Activated T-helper 1 cell treated with anti-CD3 and anti-CD28 coated beads, Interleukin-12 subunit alpha, Interleukin-12 subunit beta, Interleukin-2, Interleukin-4 antibody, amounts not matched to agents 30 ng/mL and 10 ng/mL and 1 ng/mL, durations not matched to agents 14 hours and 24 hours and 36 hours (primary cell): ENCODE data around the gene WNT5B. TPM values are rescaled to one million over a fixed set of nuclear protein-coding genes. Genes with fewer than 3 reads are reported as not detected.

ENCODE experiments used
- DNase-seq: peaks from one replicate; pipeline ENCODE4 v3.0.0; 2021; ENCODE audit warnings: low spot score
- H3K27ac Mint-ChIP-seq: one replicate; pipeline ENCODE4 v1.8.0; 2021; ENCODE audit warnings: mild to moderate bottlenecking, mixed read lengths
- H3K27me3 Mint-ChIP-seq: one replicate; pipeline ENCODE4 v1.8.0; 2022; ENCODE audit warnings: mild to moderate bottlenecking, moderate library complexity, mixed read lengths; ENCODE audit not compliant: insufficient read depth
- H3K36me3 Mint-ChIP-seq: one replicate; pipeline ENCODE4 v1.8.0; 2021; ENCODE audit warnings: low read depth, mixed read lengths
- H3K4me1 Mint-ChIP-seq: one replicate; pipeline ENCODE4 v1.8.0; 2021; ENCODE audit warnings: low read depth, mixed read lengths
- H3K4me3 Mint-ChIP-seq: one replicate; pipeline ENCODE4 v1.8.0; 2021; ENCODE audit warnings: mild to moderate bottlenecking, moderate library complexity, mixed read lengths
- H3K9me3 Mint-ChIP-seq: one replicate; pipeline ENCODE4 v1.8.0; 2021; ENCODE audit warnings: mixed read lengths
- intact Hi-C: fragments of 100-400 bp; cut with micrococcal nuclease; formaldehyde crosslinking; loops from one replicate; pipeline ENCODE4 v1.15.1; 2024
- total RNA-seq: library from RNA; stranded (reverse); gene quantifications from 2 replicates; pipeline ENCODE4 v1.2.3, GENCODE V29; 2022

The WNT5B gene
- total RNA-seq, 1 donor from 2014 or later: 2.0 TPM

- H3K27me3 Mint-ChIP-seq: peaks cover 9% of the 10 kb centered on the region
- H3K4me1 Mint-ChIP-seq: peaks cover 4% of the 10 kb centered on the region
- intact Hi-C loops: no loop called here
- no peaks in the 10 kb centered on the region for H3K36me3 Mint-ChIP-seq
- H3K9me3 Mint-ChIP-seq: no peaks in the 10 kb centered on the region
- no peak overlapping the region for H3K4me3 Mint-ChIP-seq
- DNase-seq: no peak
- no peak overlapping the region for H3K27ac Mint-ChIP-seq
Measured at GRCh38 chr12:1655225-1655788, 26.3 kb downstream of the WNT5B start.

GRCh38 chr12:1656902-1657301 is 27.9 kb downstream of the WNT5B start:
- DNase-seq: no peak
- no peak overlapping the region for H3K4me3 Mint-ChIP-seq
- intact Hi-C loops: no loop called here
- no peak overlapping the region for H3K27ac Mint-ChIP-seq
- H3K4me1 Mint-ChIP-seq: peaks cover 7% of the 10 kb centered on the region
- no peaks in the 10 kb centered on the region for H3K36me3 Mint-ChIP-seq
- peaks cover 7% of the 10 kb centered on the region for H3K27me3 Mint-ChIP-seq
- H3K9me3 Mint-ChIP-seq: no peaks in the 10 kb centered on the region

GRCh38 chr12:1657688-1658087 is 28.7 kb downstream of the WNT5B start:
- Mint-ChIP-seq H3K27ac (no peak overlapping the region), H3K27me3 (peaks cover 7% of the 10 kb centered on the region), H3K9me3 (no peaks in the 10 kb centered on the region), H3K4me1 (peaks cover 7% of the 10 kb centered on the region), H3K4me3 (no peak overlapping the region), H3K36me3 (no peaks in the 10 kb centered on the region)
- no peak for DNase-seq
- intact Hi-C loops: no loop called here

- H3K36me3 Mint-ChIP-seq: no peaks in the 10 kb centered on the region
- H3K27me3 Mint-ChIP-seq: peaks cover 2% of the 10 kb centered on the region
- H3K4me3 Mint-ChIP-seq: peak overlapping the region; percentile 43
- intact Hi-C loops: loop anchor here (1.0 kb wide), 1 partner anchor 30 kb away; no protein-coding TSS in a partner anchor
- no peaks in the 10 kb centered on the region for H3K9me3 Mint-ChIP-seq
- H3K27ac Mint-ChIP-seq: peak overlapping the region; percentile 9
- H3K4me1 Mint-ChIP-seq: peaks cover 13% of the 10 kb centered on the region
- no peak for DNase-seq
Measured at GRCh38 chr12:1660304-1661187, 31.5 kb downstream of the WNT5B start.

- Mint-ChIP-seq H3K4me3 (peak overlapping the region; percentile 79), H3K9me3 (no peaks in the 10 kb centered on the region)
- peak; percentile 79 for DNase-seq
Measured at GRCh38 chr12:1661553-1662335, 32.7 kb downstream of the WNT5B start.

GRCh38 chr12:1662761-1663439 is 33.9 kb downstream of the WNT5B start:
- H3K4me3 Mint-ChIP-seq: peak overlapping the region; percentile 85
- H3K27me3 Mint-ChIP-seq: peaks cover 2% of the 10 kb centered on the region
- DNase-seq: no peak
- H3K9me3 Mint-ChIP-seq: no peaks in the 10 kb centered on the region
- intact Hi-C loops: no loop called here
- peaks cover 31% of the 10 kb centered on the region for H3K4me1 Mint-ChIP-seq
- peaks cover 4% of the 10 kb centered on the region for H3K36me3 Mint-ChIP-seq
- H3K27ac Mint-ChIP-seq: peak overlapping the region; percentile 78

More at GRCh38 chr12:1661553-1662335, 32.7 kb downstream of the WNT5B start:
- Mint-ChIP-seq H3K27me3 (peaks cover 2% of the 10 kb centered on the region), H3K4me1 (peaks cover 21% of the 10 kb centered on the region), H3K27ac (peak overlapping the region; percentile 53), H3K36me3 (no peaks in the 10 kb centered on the region)
- intact Hi-C loops: loop anchor here (1.0 kb wide), 1 partner anchor 29 kb away; no protein-coding TSS in a partner anchor

- Mint-ChIP-seq H3K27ac (peak overlapping the region; percentile 78), H3K9me3 (no peaks in the 10 kb centered on the region), H3K4me3 (peak overlapping the region; percentile 85), H3K27me3 (peaks cover 2% of the 10 kb centered on the region), H3K36me3 (peaks cover 4% of the 10 kb centered on the region), H3K4me1 (peaks cover 34% of the 10 kb centered on the region)
- intact Hi-C loops: no loop called here
- no peak for DNase-seq
Measured at GRCh38 chr12:1663440-1664132, 34.6 kb downstream of the WNT5B start.

- Mint-ChIP-seq H3K27ac (no peak overlapping the region), H3K4me3 (no peak overlapping the region), H3K9me3 (no peaks in the 10 kb centered on the region), H3K27me3 (peaks cover 4% of the 10 kb centered on the region), H3K4me1 (peaks cover 35% of the 10 kb centered on the region), H3K36me3 (peaks cover 4% of the 10 kb centered on the region)
- intact Hi-C loops: no loop called here
- no peak for DNase-seq
Measured at GRCh38 chr12:1665366-1665765, 36.3 kb downstream of the WNT5B start.

GRCh38 chr12:1666215-1666614 is 37.2 kb downstream of the WNT5B start:
- Mint-ChIP-seq H3K27me3 (peaks cover 4% of the 10 kb centered on the region), H3K4me3 (no peak overlapping the region), H3K27ac (no peak overlapping the region), H3K36me3 (peaks cover 4% of the 10 kb centered on the region), H3K9me3 (no peaks in the 10 kb centered on the region), H3K4me1 (peaks cover 32% of the 10 kb centered on the region)
- intact Hi-C loops: no loop called here
- no peak for DNase-seq

- Mint-ChIP-seq H3K4me1 (peaks cover 32% of the 10 kb centered on the region), H3K9me3 (no peaks in the 10 kb centered on the region), H3K4me3 (peak overlapping the region; percentile 51), H3K27me3 (peaks cover 4% of the 10 kb centered on the region), H3K36me3 (peaks cover 4% of the 10 kb centered on the region), H3K27ac (peak overlapping the region; percentile 88)
- DNase-seq: no peak
- intact Hi-C loops: no loop called here
Measured at GRCh38 chr12:1666685-1667162, 37.7 kb downstream of the WNT5B start.

GRCh38 chr12:1668833-1669543 is 40.0 kb downstream of the WNT5B start:
- H3K4me1 Mint-ChIP-seq: peaks cover 26% of the 10 kb centered on the region
- intact Hi-C loops: no loop called here
- peaks cover 4% of the 10 kb centered on the region for H3K36me3 Mint-ChIP-seq
- peaks cover 2% of the 10 kb centered on the region for H3K27me3 Mint-ChIP-seq
- no peak overlapping the region for H3K4me3 Mint-ChIP-seq
- DNase-seq: no peak
- no peaks in the 10 kb centered on the region for H3K9me3 Mint-ChIP-seq
- H3K27ac Mint-ChIP-seq: no peak overlapping the region
